HG03439 (cell line): ENCODE results near the gene FCRLA.
"Not testable (repeated sequence)": the region's sequence is repeated elsewhere in the genome, so short reads cannot be mapped to it uniquely, and the experiment has no call there.

Experiments
- ATAC-seq: cut with Tn5 transposase; IDR thresholded peaks from one replicate; pipeline ENCODE4 v1.9.1; 2021; ENCODE audit warnings: mild to moderate bottlenecking, moderate library complexity; ENCODE audit not compliant: unreplicated experiment

FCRLA gene

DNA sequence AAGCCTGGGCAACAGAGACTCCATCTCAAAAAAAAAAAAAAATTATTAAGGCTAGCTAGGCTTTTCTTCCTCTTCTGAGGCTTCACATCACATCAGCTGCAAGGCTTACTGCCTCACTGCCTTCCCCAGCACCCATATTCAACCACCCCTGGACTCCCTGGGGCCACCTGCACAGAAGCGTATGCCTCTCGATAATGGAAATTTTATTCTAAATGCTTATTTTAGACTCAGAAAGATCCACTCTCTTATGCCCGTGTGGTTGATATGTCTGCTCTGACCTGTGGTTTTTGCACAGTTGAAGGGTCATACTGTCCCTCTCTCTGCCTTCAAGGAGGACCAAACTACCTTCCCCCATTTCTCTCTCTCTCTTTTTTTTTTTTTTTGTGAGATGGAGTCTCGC, 1.5 kb upstream of the FCRLA start:
- ATAC-seq, result no peak

DNA sequence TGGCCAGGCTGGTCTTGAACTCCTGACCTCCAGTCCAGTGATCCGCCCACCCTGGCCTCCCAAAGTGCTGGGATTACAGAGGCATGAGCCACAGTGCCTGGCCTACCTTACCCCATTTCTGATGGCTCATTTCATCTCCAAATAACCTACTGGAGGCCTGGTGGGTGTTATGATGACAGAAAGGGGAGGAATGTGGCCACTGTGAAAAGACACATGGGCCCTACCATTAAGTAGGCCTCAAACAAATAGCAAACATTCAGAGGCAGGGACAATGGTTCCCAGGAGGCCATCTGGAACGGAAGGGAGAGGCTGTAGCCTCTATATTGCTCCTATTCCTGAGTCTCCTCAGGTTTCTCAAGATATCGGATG, 932 bp upstream of the FCRLA start:
- no peak for ATAC-seq

DNA sequence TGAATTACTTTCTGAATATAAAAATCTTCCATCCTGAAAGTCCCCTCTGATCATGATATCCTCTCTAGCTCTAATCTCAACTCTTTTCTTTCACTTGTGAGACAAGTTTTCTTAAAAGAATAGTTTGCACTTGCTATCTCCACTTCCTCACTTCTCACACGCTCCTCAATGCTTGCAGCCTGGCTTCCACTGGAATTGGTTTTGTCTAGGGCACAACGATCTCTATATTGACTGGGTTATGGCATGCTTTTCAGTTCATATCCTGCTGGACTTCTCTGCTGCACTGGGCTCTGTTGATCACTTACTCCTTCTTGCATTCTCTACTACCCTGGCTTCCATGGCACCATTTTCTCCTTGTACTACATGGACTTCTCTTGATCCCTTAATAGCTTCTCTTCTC, 474 bp downstream of the FCRLA start:
- no peak for ATAC-seq

DNA sequence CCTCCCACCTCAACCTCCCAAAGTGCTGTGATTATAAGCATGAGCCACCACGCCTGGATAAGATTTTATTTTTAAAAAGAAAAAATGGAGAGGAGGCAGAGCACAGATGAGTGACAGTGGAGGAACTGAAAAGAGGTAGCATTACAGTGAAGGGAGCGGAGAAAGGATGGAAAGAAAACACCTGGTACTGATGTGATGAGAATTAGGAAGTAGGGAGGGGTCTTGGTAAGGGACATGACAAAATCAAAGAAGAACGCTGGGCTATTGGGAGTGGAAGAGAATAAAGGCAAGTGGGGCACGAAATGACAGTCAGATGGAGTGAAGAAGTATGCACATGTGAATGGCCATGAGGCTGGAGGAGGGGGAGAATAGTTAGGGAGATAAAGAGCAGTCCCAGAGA, 2.3 kb downstream of the FCRLA start:
- no peak for ATAC-seq

DNA sequence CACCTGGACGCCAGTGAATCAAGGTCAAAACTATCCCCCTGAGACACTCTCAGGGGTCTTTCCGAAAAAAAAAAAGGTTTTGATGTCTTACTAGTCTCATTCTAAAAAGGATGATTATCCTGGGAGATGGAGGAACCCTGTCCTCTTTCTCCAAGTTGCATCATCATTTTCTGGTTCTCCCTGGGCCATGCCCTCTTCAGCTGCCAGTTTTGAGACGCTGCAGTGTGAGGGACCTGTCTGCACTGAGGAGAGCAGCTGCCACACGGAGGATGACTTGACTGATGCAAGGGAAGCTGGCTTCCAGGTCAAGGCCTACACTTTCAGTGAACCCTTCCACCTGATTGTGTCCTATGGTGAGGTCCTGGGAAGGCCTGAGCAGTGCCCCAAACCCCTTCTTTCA, 3.5 kb downstream of the FCRLA start:
- no peak for ATAC-seq

DNA sequence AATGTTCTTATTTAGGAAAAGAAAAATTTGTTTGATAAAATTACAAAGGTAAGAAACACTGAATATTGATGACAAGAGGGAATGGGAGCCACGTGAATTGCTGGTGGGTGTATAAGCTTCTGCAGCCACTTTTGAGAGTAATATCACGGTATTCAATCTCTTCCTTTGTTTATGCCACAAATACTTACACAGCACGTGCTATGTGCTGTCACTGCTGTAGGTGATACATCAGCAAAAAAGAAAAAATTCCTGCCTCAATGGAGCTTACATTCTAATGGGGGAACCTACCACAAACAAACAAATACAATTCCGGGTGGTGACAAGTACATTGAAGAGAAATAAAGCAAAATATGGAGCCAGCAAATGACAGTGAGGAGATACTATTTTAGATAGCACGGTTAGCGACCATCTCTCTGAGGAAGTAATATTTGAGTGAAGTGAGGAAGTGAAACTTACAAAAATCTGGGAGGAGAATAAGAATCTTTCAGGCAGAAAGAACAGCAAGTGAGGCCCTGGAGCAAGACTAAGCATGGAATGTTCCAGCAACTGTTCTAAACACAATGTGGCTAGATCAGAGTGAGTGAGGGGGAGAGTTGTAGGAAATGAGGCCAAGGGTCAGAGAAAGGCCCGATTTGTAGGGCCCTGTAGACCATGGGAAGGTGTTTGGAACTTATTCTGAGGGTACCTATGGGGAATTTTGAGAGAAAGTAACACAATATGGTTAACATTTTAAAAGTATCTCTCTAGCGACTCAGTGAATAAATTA, 11.7 kb downstream of the FCRLA start:
- no peak for ATAC-seq

DNA sequence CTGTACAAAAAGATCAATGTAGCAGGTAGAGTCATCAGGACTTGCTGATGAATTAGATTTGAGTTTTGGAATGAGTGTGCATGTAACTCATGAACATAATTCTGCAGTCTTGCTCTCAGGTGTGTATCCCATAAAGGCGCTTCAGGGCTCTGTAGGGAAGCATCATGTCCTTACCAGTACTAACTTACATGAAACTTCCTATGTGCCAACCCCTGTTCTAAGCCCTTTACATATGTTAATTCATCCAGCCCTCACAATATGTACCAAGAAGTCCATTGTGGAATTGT, 12.2 kb downstream of the FCRLA start:
- ATAC-seq, result no peak

DNA sequence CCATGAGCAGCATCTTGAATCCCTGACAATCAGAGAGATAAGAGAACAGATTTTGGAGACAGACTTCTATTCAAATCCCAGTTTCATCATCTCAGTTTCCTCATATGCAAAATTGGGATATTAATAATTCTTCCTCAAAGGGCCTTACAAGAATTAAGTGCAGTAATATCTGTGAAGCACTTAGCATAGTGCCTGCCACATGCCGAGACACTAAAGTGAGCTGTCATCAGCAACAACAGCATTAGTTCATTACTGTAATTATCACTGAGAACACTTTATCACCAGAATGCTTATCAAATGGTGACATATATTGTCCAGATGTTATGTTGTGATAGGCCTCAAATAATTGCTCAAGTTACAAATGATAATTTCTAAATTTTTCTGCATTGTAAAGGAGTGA, 13.4 kb downstream of the FCRLA start:
- ATAC-seq, result no peak

DNA sequence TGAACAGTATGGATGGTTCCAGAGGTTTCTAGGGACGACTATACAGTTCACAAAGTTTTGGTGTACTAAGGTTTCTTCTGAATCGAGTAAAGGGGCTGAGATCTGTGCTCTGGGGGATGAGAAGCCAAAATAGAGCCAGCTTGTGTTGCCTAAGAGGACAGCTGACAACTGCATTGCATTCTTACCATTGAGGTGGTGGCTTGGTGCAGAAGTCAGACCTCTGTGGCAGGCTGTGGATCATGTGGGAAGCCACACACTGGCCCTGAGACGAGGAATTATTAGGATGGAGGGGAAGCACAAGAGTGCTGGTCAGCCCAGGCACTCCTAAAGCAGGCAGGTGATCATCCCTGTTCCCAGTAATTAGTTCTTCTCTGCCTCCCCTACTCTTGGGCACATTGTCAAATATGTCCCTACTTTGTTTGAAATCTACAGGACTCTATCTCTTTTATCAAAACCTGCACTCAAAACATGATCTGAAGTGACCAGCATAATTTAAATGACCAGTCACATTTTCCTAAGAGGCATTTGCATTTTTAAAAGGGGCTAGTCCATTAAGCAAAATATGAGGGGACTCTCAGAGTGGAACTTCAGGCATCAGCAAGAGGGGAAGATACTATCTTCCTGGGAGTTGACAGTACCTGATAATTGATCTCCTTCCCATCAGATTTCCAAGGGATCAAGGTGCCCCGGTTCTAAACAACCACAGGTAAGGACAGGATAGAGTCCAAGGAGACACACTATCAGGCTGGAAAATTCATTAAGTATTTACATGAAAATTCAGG, 14.1 kb downstream of the FCRLA start, which contains the start of gene FCRLB:
Gene FCRLB (plus strand): TSS at position 589 of the 782 bp plus-strand sequence. CDS start 1,129 bp downstream, outside the sequence.
- ATAC-seq, result no peak

DNA sequence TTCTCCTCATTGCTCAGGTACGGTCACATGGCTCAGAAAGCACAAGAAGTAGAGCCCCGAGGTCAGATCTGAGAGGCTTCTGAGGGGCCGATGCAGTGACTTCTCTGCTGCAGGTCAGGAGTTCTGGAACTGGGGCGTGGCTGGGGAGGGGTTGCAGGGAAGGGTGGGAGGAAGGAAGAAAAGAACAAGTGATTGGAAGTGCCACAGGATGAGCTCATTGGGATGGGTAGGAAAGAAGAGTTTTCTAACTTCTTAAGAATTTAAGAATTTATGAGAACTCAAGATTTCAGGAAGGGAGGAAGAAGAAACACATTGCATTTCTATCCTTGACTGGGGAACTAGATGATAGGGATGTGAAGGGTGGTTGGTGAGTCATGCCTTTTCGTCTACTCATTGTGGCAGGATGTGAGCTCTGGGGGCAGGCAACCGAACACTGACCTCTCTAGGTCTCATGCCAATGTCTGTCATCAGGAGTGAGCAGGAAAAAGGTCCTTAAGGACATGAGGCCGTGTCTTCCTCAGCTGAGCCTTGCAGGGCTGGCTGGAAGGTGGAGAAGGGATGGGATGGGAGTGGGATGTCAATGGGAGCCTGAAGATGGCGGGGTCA, 14.8 kb downstream of the FCRLA start:
- no peak for ATAC-seq

DNA sequence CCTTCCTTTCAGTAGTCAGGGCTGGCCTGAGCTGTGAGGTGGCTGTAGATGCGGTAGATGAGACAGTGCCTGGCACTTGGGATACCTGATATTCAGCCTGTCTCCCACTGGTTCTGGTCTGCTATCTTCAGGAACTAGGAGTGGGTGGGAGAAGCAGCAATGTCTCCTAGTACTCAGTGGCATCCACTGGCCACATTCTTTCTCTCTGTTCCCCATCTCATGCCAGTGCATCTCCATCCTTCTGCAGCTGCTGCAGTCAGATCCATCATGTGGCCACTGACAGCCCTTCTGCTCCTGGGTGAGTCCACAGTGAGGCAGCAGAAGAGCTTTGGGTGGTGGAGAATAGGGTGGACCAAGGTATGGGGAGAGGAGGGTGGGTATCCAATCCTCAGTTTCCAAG, 15.4 kb downstream of the FCRLA start:
- no peak for ATAC-seq

DNA sequence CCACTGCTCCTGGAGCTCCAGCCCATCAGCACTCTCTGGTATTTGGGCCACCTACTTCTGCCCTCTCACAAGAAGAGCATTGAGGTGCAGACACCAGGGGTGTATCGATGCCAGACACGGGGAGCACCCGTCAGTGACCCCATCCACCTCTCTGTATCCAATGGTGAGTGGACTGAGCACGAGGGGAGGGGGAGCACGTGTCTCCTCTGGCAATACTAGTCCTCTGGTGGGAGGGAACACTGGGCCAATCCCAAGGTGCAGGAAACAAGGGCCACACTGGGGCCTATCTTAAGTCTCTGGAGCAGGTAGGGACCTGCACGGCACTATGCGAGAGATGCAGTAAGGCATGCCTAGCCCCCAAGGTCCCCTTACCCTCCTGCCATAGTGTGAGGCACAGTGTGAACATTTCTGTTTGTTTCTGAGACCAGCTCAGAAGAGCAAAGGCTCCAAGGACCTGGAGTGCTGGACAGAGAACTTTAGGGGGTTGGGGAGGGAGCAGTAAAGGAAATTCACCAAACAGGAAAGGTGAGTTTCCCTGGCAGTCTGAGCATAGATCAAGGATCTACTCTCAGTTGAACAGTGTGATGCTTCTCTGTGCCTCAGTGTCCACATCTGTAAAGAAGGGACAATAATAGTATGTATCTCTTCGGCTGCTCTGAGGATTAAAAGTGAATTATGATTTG, 16.6 kb downstream of the FCRLA start:
- no peak for ATAC-seq

DNA sequence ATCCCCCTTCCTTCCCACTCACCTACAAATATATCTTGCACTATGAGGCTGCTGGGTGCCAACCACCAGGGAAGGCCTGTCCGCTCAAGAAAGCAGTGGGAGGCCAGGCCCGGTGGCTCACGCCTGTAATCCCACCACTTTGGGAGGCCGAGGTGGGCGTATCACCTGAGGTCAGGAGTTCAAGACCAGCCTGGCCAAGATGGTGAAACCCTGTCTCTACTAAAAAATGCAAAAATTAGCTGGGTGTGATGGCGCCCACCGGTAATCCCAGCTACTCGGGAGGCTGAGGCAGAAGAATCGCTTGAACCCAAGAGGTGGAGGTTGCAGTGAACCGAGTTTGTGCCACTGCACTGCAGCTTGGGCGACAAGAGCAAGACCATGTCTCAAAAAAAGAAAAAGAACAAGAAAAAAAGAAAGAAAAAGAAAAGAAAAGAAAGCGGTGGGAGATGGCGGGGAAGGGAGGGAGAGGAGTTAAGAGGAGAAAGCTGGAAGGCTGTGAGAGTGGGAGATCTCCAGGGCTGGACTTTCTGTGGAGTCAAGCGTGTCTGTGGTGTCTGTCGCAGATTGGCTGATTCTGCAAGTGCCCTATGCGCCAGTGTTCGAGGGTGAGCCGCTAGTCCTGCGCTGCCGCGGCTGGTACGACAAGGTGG, 18.4 kb downstream of the FCRLA start:
- not testable (repeated sequence) for ATAC-seq

DNA sequence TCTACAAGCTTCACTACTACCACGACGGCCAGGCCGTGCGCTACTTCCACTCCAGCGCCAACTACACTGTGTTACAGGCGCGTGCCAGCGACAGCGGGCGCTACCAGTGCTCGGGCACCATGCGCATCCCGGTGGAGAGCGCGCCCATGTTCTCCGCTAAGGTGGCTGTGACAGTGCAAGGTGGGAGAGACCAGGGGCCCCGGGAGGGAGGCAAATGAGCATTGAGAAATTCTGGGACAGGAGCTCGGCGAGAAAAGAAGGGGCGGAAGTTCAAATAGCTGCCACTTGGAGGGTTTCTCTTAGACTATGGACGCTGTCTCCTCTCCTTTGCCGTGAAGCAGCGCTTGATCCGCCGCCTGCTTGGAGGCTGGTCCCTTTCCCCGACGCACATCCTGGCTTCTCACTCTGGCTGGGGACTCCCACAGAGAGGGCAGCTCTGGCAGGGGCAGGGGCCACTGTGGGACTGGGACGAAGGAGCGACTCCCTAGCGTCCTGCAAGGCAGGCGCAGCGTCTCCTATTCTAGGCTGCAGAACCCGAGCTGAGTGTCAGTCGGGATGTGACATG, 19.0 kb downstream of the FCRLA start:
- ATAC-seq, result peak; percentile 20

DNA sequence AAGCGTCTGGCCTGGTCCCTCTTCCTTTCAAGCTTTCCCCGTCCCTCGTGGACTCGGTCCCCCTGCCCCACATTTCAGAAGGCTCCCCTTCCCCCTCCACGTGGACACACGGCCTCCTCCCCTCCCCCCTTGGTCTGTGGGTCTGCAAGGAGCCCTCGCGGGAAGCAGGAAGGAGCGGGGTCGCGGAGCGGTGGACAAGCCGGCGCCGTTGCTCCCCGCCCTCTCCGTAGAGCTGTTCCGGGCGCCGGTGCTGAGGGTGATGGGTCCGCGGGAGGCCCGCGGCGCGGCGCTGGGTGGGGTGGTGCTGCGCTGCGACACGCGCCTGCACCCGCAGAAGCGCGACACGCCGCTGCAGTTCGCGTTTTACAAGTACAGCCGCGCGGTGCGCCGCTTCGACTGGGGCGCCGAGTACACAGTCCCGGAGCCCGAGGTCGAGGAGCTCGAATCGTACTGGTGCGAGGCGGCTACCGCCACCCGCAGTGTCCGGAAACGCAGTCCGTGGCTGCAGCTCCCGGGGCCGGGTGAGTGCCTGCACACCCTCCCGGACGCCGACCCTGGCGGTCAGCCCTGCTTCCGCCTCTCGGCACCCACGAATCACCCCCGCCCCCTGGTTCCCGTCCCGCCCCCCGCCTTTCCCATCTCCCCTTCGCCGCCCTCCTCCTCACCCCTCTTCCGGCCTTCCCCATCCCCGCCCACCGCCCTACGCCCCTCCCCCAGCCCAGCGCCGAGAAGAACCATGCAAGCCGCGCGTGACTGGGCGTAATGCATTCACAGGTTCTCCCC, 19.6 kb downstream of the FCRLA start:
- ATAC-seq, result peak; percentile 45

DNA sequence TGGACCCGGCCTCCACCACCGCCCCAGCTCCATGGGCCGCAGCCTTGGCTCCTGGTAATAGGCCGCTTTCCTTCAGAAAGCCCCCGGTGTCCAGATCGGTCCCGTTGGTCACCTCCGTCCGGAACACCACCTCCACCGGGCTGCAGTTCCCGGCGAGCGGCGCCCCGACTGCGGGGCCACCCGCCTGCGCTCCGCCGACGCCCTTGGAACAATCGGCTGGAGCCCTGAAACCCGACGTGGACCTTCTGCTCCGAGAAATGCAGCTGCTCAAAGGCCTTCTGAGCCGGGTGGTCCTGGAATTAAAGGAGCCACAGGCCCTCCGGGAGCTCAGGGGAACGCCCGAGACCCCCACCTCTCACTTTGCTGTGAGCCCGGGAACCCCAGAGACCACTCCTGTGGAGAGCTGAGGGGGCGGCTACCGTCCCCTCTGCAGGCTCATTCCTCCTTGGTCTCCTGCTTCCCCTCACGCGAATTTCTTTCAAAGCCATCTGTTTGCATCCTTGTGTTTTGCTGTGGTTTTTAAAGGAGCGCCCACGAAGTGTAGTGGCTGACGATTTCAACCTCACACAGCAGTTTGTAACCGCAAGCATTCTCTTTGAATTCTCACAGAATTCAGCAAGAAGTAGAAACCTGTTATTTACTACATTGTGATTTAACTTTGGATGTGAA, 20.4 kb downstream of the FCRLA start:
- ATAC-seq, result peak; percentile 17

DNA sequence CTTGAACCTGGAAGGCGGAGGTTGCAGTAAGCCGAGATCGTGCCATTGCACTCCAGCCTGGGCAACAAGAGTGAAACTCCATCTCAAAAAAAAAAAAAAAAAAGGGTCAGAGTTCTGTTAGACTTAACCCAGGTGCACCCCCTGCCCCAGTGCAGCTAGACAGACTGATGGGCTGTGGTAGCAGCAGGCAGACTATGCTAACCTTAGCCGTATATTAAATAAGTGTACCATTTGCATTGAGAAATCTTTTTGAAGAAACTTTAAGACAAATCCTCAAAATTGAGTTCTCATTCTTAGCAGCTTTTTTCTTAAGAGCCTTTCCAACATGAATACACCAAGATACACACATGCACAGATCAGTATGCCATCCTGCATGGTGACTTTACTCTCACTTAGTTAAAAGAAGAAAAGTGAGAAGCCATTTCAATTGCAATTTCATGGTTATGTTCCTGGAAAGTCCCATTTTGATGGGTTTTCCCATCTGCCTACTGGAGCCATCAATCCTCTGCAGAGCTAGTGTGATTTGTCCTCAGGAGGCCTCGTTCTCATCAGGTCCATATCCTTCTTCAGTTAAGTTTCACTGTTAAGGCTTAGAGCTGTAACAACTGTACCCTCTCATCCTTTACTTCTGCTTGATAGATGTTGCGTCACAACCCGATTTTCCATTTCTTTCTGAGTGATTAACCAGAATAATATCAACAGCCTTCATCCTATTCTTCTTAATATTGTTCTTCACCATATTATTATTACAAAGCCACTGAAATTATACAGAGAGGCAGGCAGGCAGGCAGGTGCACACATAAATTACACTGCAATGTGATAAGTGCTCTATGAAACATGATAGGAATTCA, 21.6 kb downstream of the FCRLA start:
- ATAC-seq, result no peak

DNA sequence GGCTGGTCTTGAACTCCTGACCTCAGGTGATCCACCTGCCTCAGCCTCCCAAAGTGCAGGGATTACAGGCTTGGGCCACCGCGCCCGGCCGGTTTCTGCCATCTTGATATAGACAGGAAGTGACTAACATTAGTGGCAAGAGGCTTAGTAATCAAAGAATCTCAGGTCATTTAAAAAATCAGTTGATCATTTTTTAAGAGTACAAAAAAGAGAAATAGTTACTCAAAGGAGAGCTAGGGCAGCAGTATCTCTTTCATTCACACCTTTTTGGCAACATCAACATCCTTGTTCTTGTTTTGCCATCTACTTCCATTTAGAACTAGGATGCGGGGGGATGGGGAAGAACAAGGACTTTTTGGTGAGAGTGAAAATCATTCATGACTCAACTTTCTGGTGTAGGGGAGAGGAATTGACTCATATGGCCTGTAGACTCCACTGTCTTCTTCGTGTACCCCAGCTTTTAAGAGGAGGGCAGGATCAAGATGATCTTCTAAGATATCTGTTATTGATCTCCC, 23.1 kb downstream of the FCRLA start:
- ATAC-seq, result no peak
